ENCODE data around the gene PCDHA12. TPM values are rescaled to one million over a fixed set of nuclear protein-coding genes. Genes with fewer than 3 reads are reported as not detected.
A peak's percentile ranks its signal among the peaks of the same experiment; 100 is the strongest.
"Not testable (repeated sequence)": the region's sequence is repeated elsewhere in the genome, so short reads cannot be mapped to it uniquely, and the experiment has no call there.

Gene PCDHA12
- total RNA-seq = under 0.01 TPM

- no peak for DNase-seq (ENCODE audit: low read depth in 2 of 3, low spot score in 2 of 3)
Observed at GRCh38 chr5:140875085-140876065, at the start of gene PCDHA12. Gene PCDHA12 (plus strand): TSS chr5:140875308. CDS start chr5:140875473, 165 bp downstream.

DNA sequence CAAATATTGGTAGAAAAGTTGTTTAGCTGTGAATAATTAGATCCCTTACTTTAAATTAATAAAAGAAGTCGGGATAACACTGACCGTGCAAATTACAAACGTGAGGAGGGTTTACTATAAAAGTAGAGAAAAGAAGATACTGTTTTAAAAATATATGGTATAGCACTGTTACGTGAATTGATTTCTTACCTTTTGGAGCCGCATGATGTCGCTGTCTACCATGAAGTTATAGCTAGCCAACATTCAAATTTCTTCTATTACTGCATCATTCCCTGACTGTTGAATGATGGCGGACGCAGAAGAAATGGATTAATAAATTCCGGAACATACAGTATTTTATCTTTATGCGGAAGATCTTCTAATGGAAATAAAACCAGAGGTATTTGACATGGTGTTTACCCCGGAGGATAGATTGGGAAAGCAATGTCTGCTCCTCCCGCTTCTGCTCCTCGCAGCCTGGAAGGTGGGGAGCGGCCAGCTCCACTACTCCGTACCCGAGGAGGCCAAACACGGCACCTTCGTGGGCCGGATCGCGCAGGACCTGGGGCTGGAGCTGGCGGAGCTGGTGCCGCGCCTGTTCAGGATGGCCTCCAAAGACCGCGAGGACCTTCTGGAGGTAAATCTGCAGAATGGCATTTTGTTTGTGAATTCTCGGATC lies 47.3 kb upstream of the PCDHA12 start, which contains the start of gene PCDHA6:
TSS of gene PCDHA6 (plus strand) at position 257 of the 658 bp plus-strand sequence. CDS start at position 389, 132 bp downstream.
- no peak for DNase-seq (ENCODE audit: low read depth in 2 of 3, low spot score in 2 of 3)

- DNase-seq (ENCODE audit: low read depth in 2 of 3, low spot score in 2 of 3) = no peak
Observed at GRCh38 chr5:140828362-140828737, 46.8 kb upstream of the PCDHA12 start.

DNA sequence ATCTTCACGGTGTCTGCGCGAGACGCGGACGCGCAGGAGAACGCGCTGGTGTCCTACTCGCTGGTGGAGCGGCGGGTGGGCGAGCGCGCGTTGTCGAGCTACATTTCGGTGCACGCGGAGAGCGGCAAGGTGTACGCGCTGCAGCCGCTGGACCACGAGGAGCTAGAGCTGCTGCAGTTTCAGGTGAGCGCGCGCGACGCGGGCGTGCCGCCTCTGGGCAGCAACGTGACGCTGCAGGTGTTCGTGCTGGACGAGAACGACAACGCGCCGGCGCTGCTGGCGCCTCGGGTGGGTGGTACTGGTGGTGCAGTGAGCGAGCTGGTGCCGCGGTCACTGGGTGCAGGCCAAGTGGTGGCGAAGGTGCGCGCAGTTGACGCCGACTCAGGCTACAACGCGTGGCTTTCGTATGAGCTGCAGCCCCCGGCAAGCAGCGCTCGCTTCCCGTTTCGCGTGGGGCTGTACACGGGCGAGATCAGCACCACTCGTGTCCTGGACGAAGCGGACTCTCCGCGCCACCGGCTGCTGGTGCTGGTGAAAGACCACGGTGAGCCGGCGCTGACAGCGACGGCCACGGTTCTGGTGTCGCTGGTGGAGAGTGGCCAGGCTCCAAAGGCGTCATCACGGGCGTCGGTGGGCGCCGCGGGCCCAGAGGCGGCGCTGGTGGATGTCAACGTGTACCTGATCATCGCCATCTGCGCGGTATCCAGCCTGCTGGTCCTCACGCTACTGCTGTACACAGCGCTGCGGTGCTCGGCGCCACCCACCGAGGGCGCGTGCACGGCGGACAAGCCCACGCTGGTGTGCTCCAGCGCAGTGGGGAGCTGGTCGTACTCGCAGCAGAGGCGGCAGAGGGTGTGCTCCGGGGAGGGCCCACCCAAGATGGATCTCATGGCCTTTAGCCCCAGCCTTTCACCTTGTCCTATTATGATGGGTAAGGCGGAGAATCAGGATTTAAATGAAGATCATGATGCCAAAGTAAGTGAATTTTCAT lies 45.3 kb upstream of the PCDHA12 start:
- DNase-seq (ENCODE audit: low read depth in 2 of 3, low spot score in 2 of 3) = not testable (repeated sequence)

DNA sequence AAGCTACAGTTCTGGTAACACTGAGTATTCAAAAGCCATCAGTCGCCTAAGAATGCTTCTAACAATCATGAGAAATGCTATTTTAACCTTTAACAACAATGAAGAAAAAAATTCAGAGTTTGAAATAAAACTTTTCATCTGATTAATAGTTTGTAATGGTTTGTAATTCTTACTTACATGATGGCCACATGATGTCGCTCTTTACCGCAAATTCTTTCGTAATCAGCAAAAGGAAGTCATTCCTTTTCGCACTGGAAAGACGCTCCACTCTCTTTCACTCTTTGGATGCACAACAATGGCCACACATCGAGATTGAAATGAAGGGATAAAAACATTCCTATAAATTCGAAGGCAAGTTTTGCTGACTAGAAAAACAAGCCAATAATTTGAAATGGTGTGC lies 41.1 kb upstream of the PCDHA12 start, which contains the start of gene PCDHA7:
TSS of gene PCDHA7 (plus strand) at position 277 of the 400 bp plus-strand sequence. CDS start at position 392, 115 bp downstream.
- no peak for DNase-seq (ENCODE audit: low read depth in 2 of 3, low spot score in 2 of 3)

DNA sequence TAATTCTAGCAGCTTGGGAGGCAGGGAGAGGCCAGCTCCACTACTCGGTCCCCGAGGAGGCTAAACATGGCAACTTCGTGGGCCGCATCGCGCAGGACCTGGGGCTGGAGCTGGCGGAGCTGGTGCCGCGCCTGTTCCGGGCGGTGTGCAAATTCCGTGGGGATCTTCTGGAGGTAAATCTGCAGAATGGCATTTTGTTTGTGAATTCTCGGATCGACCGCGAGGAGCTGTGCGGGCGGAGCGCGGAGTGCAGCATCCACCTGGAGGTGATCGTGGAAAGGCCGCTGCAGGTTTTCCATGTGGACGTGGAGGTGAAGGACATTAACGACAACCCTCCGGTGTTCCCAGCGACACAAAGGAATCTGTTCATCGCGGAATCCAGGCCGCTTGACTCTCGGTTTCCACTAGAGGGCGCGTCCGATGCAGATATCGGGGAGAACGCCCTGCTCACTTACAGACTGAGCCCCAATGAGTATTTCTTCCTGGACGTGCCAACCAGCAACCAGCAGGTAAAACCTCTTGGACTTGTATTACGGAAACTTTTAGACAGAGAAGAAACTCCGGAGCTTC lies 40.6 kb upstream of the PCDHA12 start:
- not testable (repeated sequence) for DNase-seq (ENCODE audit: low read depth in 2 of 3, low spot score in 2 of 3)

DNA sequence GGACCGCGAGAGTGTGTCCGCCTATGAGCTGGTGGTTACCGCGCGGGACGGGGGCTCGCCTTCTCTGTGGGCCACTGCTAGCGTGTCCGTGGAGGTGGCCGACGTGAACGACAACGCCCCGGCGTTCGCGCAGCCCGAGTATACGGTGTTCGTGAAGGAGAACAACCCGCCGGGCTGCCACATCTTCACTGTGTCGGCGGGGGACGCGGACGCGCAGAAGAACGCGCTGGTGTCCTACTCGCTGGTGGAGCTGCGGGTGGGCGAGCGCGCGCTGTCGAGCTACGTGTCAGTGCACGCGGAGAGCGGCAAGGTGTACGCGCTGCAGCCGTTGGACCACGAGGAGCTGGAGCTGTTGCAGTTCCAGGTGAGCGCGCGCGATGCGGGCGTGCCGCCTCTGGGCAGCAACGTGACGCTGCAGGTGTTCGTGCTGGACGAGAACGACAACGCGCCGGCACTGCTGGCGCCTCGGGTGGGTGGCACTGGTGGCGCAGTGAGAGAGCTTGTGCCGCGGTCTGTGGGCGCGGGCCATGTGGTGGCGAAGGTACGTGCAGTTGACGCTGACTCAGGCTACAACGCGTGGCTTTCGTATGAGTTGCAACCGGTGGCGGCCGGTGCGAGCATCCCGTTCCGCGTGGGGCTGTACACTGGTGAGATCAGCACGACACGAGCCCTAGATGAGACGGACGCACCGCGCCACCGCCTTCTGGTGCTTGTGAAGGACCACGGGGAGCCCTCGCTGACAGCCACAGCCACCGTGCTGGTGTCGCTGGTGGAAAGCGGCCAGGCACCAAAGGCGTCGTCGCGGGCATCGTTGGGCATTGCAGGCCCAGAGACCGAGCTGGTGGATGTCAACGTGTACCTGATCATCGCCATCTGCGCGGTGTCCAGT lies 39.2 kb upstream of the PCDHA12 start:
- no peak for DNase-seq (ENCODE audit: low read depth in 2 of 3, low spot score in 2 of 3)

GRCh38 chr5:140840978-140841962 lies 33.8 kb upstream of the PCDHA12 start, which contains the start of gene PCDHA8:
Gene PCDHA8 (plus strand): TSS chr5:140841187. CDS start chr5:140841322, 135 bp downstream.
- no peak for DNase-seq (ENCODE audit: low read depth in 2 of 3, low spot score in 2 of 3)

- DNase-seq (ENCODE audit: low read depth in 2 of 3, low spot score in 2 of 3) = no peak
Observed at GRCh38 chr5:140842798-140843733, 32.0 kb upstream of the PCDHA12 start.

DNA sequence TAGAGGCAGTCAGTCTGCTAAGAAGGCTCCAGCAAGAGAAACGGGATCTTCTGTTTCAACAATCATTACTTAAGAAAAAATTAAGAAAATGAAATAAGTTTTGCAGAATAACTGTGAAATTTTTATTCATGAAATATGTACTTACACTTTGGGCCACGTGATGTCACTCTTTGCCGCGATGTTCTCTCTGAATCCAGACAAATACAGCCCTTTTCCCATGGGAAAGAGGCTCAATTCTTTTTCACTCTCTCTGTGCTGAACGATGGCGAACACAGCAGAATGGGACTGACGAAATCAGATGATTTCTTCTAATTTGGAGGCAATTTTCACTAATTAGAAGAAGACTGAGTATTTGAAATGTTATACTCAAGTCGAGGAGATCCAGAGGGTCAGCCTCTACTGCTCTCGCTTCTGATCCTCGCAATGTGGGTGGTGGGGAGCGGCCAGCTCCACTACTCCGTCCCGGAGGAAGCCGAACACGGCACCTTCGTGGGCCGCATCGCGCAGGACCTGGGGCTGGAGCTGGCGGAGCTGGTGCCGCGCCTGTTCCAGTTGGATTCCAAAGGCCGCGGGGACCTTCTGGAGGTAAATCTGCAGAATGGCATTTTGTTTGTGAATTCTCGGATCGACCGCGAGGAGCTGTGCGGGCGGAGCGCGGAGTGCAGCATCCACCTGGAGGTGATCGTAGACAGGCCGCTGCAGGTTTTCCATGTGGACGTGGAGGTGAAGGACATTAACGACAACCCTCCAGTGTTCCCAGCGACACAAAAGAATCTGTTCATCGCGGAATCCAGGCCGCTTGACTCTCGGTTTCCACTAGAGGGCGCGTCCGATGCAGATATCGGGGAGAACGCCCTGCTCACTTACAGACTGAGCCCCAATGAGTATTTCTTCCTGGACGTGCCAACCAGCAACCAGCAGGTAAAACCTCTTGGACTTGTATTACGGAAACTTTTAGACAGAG lies 26.7 kb upstream of the PCDHA12 start, which contains the start of gene PCDHA9:
TSS of gene PCDHA9 (plus strand) at position 244 of the 964 bp plus-strand sequence. CDS start at position 358, 114 bp downstream.
- DNase-seq (ENCODE audit: low read depth in 2 of 3, low spot score in 2 of 3) = not testable (repeated sequence)

DNA sequence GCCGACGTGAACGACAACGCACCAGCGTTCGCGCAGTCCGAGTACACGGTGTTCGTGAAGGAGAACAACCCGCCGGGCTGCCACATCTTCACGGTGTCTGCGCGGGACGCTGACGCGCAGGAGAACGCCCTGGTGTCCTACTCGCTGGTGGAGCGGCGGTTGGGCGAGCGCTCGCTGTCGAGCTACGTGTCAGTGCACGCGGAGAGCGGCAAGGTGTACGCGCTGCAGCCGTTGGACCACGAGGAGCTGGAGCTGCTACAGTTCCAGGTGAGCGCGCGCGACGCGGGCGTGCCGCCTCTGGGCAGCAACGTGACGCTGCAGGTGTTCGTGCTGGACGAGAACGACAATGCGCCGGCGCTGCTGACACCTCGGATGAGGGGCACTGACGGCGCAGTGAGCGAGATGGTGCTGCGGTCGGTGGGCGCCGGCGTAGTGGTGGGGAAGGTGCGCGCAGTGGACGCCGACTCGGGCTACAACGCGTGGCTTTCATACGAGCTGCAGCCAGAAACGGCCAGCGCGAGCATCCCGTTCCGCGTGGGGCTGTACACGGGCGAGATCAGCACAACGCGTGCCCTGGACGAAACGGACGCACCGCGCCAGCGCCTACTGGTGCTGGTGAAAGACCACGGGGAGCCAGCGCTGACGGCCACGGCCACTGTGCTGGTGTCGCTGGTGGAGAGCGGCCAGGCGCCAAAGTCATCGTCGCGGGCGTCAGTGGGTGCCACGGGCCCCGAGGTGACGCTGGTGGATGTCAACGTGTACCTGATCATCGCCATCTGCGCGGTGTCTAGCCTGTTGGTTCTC lies 25.1 kb upstream of the PCDHA12 start:
- not testable (repeated sequence) for DNase-seq (ENCODE audit: low read depth in 2 of 3, low spot score in 2 of 3)

GRCh38 chr5:140855772-140856674 lies 19.1 kb upstream of the PCDHA12 start, which contains the start of gene PCDHA10:
Gene PCDHA10 (plus strand): TSS chr5:140855897. CDS start chr5:140856049, 152 bp downstream.
- DNase-seq (ENCODE audit: low read depth in 2 of 3, low spot score in 2 of 3) = peak in 1 of 3 donors; percentile 24
